HG02973 (cell line): ENCODE measurements around the gene TPSAB1.
"Not testable (repeated sequence)": the region's sequence is repeated elsewhere in the genome, so short reads cannot be mapped to it uniquely, and the experiment has no call there.

Experiments
- ATAC-seq: cut with Tn5 transposase; IDR thresholded peaks from one replicate; pipeline ENCODE4 v1.9.1; 2021; ENCODE audit warnings: moderate library complexity; ENCODE audit not compliant: unreplicated experiment

TPSAB1 gene

DNA sequence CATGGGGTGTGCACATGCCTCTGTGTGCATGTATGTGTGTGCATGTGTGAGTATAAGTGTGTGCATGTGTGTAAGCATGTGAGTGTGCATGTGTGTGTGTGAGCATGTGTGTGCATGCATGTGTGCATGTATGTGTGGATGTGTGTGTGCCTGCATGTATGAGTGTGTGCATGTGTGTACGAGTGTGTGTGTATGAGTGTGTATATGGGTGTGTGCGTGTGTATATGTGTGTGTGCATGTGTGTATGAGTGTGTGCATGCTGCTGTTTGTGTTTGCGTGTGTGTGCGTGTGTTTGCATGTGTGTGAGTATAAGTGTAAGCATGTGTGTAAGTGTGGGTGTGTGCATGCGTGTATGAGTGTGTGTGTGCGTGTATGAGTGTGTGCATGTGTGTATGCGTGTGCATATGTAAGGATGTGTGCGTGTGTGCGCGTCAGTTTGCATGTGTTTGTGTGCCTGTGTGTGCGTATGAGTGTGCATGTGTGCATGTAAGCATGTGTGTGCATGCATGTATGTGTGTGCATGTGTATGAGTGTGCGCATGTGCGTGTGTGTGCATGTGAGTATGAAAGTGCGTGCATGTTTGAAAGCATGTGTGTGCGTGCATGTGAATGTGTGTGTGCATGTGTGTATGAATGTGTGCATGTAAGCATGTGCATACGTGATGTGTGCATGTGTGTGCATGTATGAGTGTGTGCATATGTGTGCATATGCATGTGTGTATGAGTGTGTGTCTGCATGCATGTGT is 24.0 kb downstream of the TPSAB1 start:
- no peak for ATAC-seq

DNA sequence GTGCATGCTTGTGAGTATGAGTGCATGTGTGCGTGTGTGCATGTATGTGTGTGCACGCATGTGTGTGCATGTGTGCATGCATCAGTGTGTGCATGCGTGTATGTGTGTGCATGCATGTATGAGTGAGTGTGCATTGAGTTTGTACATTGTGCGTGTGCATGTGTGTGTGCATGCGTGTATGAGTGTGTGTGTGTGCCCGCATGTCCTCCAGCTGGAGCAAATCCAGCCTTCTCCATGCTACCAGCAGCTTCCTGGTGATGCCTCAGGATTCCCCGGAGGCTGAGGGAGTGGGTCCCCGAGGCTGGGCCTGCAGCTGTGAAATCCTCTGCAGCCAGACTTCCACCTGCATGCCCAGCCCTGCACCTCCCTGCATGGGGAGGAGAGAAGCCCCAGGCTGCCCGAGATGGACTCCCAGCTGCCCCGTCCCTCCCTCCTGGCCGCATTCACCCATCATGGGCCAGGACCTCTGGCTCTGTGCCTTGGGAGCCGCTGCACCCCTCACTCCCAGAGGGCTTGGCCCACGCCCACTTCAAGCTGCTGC is 24.7 kb downstream of the TPSAB1 start:
- ATAC-seq, result no peak

DNA sequence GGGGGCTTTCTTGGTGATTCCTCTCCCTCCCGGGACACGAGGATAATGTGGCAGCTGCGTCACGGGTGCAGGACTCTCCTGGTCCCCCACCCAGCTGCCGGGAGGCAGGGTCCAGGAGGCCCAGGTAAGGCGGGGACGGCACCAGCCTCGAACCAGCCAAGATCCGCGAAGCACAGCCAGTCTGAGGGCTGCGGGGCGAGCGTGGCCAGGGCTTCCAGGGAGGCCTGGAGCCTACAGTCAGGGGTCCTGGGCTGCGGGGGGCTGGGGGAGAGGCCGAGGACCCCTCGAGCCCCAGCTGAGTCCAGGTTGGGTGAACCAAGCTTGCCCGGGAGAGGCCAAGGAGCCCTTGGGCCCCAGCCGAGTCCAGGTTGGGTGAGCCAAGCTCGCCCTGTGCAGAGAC is 25.3 kb downstream of the TPSAB1 start:
- ATAC-seq, result no peak

DNA sequence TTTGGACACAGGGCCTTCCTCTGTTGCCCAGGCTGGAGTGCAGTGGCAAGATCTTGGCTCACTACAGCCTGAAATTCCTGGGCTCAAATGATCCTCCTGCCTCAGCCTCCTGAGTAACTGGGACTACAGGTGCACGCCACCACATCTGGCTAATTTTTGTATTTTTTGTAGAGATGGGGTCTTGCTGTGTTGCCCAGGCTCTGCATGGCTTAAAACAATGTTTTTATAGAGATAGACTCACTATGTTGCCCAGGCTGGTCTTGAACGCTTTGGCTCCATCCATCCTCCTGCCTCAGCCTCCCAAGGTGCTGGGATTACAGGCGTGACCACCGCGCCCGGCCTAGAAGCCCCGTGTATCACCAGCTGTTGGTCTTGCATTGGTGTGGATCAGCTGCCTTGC is 28.9 kb downstream of the TPSAB1 start:
- ATAC-seq, result not testable (repeated sequence)

DNA sequence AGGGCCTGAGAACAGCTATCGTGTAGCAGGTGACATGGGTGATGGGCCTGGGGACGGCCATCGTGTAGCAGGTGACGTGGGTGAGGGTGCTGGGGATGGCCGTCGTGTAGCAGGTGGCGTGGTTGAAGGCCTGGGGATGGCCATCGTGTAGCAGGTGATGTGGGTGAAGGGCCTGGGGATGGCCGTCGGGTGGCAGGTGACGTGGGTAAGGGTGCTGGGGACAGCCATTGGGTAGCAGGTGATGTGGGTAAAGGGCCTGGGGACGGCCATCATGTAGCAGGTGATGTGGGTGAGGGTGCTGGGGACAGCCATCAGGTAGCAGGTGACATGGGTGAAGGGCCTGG is 30.8 kb downstream of the TPSAB1 start:
- no peak for ATAC-seq

DNA sequence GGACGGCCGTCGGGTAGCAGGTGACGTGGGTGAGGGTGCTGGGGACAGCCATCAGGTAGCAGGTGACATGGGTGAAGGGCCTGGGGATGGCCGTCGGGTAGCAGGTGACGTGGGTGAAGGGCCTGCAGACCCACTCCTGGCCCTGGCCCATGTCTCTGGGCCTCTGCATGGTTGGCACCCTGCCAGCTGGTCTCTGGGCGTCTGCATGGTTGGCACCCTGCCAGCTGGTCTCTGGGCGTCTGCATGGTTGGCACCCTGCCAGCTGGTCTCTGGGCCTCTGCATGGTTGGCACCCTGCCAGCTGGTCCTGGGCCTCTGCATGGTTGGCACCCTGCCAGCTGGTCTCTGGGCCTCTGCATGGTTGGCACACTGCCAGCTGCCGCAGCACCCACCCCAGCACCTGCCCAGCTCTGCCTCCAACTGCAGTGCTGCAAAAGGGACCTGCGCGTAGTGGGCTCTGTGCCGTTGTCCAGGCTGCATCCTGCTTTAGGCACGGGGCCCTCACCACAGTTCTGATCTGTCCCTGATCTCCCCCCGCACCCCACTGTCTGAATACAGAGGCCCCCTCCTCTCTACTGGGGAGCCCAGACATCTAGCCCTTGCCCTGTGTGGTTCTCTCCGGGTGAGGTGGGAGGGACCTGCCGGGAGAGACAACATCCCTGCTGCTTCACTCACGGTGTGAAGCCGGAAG is 31.4 kb downstream of the TPSAB1 start:
- not testable (repeated sequence) for ATAC-seq

DNA sequence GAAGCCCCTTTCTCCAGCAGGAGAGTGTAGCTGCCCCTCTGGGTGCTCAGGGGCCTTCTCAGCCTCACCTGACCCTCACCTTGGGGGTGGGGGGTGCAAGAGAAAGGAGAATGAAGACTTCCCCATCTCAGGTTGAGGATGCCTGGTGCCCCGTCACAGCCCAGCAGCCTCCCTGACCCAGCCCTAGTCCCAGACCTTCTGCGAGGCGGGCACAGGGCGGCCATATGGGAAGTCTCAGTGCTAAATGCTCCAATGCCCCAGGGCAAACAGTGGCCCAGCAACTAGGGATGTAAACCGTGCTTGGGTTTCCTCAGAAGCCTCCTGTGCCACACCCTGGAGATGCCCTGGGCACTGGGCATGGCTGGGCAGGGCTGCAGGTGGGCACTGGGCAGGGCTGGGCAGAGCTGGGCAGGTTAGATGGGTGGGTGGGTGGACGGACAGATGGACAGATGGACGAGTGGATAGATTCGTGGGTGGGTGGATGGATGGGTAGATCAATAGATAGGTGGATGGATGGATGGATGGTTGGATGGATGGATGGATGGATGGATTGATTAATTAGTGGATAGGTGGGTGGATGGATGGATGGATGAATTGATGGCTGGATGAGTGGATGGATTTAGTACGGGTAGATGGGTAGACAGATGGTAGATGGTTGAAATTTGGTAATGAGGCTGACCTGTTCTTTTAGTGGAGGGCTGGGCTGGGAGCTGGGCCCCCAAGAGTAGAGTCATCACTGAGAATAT is 32.1 kb downstream of the TPSAB1 start:
- no peak for ATAC-seq

DNA sequence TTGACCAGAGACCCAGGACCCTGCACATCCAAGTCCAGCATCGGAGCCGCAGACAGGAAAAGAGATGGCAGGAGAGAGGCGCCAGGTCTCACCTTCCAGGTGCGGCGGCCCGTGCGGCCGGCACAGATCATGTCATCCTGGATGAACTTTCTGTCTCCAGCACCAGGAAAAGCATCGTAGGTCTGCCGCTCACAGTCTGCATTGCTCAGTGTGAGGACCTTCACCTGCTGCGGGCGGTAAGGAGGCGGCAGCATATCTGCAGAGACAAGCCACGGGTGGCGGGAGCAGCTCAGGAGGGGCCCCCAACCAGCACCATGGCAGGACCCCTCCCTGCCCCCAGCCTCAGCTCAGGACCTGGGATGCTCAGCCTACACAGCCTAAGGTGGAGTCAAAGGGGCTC is 33.3 kb downstream of the TPSAB1 start:
- no peak for ATAC-seq

DNA sequence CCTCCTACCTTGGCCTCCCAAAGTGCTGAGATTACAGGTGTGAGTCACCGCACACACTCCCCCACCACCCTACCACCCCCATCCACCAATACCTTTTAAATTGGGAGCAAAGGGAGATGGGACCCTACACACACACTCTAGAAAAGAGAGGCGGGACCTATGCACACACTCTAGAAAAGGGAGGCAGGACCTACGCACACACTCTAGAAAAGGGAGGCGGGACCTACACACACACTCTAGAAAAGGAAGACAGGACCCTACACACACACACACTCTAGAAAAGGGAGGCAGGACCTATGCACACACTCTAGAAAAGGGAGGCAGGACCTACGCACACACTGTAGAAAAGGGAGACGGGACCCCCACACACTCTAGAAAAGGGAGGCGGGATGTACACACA is 34.3 kb downstream of the TPSAB1 start:
- ATAC-seq, result no peak

DNA sequence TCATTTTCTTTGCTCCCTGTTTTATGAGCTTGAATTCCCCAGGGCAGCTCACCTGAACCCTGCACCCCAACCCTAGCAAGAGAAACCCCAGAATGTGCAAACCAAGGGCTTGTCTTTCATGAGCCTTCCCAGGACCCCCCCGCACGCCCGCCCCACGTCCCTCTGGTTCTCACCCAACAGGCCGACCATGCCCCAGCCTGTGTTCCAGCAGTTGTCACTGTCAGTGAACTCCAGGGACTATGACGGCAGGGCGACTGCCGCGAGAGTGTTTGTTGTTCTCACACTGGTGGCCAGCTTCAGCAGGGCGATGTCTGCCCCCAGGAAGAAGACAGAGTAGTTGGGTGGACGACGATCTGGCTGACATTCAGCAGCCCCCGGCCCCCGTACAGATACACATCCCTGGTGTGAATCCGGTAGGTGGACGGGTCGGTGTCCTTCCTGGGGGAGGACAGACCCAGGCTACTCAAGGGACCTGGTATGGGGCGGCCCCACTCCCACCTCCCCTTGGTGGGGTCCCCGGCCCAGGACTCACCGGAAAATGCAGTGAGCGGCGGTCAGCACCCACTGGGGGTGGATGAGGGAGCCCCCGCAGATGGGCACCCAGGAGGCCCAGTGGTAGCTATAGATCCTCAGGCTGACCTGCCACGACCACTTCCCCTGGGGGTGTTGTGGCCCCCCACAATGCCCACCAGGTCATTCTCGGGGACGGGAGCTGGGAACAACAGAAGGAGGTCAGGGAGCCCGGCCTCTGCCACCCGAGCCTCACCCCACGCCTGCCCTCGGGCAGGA is 35.5 kb downstream of the TPSAB1 start:
- ATAC-seq, result no peak

DNA sequence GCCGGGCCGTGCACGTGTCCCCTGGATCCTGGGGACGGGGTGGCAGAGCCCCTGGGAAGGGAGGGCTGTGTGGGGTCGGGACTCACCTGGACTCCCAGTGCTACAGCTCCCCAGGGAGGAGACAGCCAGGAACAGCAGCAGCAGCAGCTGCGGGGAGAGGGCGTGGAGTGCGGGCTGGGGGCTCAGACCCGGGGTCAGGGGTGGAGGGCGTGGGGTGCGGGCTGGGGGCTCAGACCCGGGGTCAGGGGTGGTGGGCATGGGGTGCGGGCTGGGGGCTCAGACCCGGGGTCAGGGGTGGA is 36.0 kb downstream of the TPSAB1 start:
- ATAC-seq, result no peak

DNA sequence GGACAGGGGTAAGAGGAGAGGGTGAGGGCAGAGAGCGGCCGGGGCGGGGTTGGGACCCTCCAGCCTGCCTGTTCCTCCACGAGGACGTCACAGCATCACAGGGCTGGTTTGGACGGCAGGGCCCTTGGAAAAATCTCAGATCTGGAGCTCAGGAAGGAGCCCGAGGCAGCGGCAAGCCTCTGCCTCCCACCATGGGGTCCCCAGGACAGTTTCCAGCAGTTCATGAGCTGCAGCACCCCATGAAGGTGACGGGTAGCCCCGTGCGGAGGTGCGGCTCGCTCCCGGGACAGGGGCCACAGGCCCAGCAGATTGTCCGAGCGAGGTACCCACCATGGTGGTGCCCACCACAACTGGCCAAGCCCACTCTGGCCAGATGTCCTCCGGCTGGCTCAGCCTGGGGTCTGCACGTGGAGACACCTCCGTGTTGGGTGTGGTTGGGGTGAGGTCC is 36.7 kb downstream of the TPSAB1 start:
- no peak for ATAC-seq

DNA sequence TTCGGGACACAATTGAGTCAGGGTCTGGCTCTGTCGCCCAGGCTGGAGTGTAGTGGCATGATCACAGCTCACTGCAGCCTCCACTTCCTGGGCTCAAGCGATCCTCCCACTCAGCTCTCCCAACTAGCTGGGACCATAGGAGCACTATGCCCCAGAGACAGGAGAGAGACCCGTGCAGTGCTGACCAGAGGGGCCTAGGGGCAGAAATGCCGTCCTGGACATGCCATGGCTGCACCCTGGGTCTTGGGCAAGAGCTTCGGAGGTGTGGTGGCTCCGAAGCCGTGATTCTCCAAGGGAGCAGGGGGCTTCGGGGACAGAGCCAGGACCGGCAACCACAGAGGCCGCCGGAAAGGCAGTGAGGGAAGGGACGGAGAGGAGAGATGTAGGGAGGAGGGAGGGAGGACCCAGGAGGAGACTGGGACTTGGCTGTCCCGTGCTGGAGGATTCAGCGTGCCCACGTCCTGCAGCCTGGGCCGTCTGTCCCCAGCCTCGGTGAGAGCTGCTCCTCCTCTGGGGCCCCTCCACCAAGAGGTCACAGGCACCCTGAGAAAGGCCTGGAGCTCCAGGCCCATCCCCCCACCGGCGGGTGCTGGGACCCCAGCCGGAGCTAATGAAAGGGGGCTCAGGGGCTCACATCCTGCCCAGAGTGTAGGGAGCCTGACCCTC is 37.2 kb downstream of the TPSAB1 start:
- no peak for ATAC-seq

DNA sequence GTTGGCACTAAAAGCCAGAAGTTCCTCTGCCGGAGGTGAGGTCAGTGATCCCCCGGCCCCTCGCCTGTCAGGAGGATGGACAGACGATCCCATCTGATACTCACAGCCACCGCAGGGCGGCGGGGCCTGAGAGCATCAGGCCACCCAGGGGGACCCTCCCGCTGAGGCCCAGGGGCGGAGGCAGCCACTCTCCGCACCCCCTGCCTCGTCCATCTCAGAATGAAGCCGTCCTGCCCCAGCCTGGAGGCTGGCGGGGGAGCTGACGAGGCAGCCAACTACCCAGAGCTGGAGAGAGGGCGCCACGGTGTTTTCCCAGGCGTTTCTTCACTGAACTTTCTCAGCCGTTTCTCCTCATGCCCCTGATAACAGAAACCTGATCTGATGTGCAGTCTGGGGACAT is 38.0 kb downstream of the TPSAB1 start:
- ATAC-seq, result no peak

DNA sequence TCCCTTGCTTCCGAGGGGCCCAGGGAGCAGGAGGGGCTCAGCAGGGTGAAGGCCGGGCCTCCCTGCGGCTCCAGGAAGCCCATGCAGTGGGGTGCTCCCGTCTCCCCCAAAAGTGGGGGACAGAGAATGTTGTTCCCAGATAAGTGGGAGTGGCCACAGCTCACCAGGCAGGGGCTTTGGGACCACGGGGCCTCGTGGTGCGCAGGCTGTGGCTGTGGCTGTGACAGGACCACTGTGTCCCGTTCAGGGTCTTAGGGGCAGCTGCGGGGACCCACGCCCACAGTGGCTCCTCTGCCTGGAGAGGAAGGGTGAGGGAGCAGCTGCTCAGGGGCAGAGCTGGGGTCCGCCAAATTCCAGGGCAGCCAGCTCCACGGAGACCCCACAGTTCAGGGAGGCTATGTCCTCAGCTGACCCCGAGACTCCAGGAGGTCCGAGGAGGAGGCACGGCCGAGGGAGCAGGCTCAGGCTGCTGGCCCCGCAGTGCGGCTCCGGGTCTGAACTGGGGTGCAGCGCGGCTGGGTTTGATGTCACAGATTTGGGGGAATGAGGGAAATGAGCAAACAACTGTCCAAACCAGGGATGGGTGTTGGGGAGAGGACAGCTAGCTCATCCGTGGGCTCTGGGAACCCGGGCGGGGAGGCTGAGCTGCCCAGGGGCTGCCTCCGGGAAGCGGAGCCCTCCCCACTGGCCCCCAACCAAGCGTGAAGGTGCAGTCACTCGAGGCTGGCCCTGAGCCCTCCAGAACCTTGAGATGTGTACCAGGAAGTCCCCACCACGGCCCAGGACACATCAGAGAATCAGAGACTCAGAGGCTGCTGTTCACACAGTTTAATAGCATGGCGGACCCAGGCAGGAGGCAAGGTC is 38.8 kb downstream of the TPSAB1 start:
- ATAC-seq, result no peak

DNA sequence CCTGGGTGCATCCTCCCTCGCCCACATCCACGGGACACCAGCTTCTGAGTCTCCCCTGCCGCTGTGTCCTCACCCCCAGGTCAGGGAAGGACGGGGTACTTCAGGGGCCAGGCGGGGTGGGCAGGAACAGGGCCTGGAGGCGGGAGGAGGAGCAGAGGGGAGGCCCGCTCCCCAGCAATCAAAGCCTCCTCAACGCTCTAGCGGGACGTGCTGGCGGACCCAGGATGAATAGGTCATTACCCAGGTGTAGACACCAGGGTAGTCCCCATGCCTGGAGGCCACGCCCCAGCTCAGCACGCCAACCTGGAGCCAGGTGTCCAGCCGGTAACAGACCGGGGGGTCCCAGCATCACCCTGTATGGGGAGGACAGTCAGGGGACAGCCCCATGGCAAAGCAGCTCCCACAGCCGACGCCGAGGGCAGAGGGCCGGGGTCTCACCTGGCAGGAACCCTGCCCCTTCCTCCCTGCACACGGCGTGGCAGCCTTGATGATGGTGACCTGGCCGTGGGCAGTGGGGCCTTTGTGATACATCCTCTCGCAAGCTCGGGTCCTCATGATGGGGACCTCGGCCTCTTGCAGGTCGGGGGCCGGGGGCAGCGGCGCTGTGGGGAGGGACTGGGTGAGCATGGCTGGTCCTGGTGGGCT is 39.6 kb downstream of the TPSAB1 start:
- no peak for ATAC-seq

DNA sequence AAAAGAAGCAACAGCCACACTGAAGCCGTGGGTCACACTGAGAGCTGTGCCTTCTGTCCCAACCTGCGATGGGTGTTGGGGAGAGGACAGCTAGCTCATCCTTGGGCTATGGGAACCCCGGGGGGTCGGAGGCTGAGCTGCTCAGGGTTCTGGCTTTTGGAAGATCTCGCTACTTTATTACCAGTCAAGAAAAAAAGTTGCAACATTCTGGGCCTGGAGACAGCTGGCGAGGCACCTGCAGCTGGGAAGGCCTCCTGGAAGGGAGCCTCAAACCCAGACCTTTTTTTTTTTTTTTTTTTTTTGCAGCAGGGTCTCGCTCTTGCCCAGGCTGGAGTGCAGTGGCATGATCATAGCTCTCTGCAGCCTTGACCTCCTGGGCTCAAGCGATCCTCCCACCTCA is 40.3 kb downstream of the TPSAB1 start:
- no peak for ATAC-seq

DNA sequence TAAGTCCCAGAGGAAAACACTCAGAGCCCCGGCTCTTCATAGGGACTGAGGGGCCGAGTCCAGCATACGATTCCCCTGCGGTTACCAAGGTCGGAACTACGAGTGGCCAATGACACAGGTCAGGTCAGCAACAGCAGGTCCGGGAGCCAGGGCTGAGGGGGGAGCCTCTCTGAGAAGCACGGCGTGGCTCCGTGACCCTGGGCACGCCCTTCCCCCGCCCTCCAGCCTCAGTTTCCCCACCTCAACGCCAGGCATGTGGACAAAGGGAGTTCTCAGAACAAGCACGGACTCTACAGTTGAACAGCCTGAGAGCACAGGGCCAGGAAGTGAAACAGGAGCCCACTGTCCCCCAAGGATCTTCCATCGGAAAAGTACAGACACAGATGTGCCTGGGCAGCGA is 41.0 kb downstream of the TPSAB1 start:
- no peak for ATAC-seq

DNA sequence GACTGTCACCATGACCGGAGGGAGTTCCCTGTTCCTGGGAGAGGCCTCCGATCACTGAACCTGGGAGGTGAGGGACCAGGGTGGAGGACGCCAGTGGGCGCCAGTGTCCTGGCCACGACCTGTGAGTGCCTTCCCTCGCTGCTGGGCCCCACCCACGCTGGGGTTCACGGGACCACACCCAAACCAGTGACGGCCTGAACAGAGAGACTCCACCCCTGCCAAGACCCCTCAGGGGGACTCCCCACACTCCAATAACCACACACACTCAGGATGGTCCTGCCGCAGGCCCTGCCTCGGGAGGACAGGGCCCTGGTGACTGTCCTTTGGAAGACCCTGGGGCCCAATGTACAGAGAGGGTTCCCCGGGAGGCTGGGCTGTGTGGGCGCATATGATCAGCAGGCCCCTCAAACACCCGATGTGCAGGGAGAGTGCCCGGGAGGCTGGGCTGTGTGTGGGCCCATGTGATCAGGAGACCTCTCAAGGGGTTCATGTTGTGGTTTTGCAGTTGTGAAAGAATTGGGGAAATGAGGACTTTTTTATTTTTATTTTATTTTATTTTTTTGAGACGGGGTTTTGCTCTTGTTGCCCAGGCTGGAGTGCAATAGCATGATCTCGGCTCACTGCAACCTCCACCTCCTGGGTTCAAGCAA is 41.9 kb downstream of the TPSAB1 start:
- ATAC-seq, result no peak
